WTC11 (cell line): ENCODE results near the gene ZNF317.

Source experiments
- CREB1 ChIP-seq: sonication (generic); formaldehyde crosslinking; IDR thresholded peaks from 2 replicates; pipeline ENCODE4 v1.8.0; 2023; ENCODE audit warnings: mild to moderate bottlenecking, missing genetic modification reagents
- E2F1 ChIP-seq: sonication (generic); formaldehyde crosslinking; IDR thresholded peaks from 2 replicates; pipeline ENCODE4 v1.8.0; 2022; ENCODE audit warnings: mild to moderate bottlenecking, missing genetic modification reagents
- ELF4 ChIP-seq: sonication (generic); formaldehyde crosslinking; IDR thresholded peaks from 2 replicates; pipeline ENCODE4 v1.8.1; 2022; ENCODE audit warnings: low read depth, mild to moderate bottlenecking, moderate library complexity, missing genetic modification reagents
- ETV6 ChIP-seq: sonication (generic); formaldehyde crosslinking; IDR thresholded peaks from 2 replicates; pipeline ENCODE4 v1.8.1; 2022; ENCODE audit warnings: mild to moderate bottlenecking, missing genetic modification reagents
- KAT7 ChIP-seq: sonication (generic); formaldehyde crosslinking; IDR thresholded peaks from 2 replicates; pipeline ENCODE4 v1.8.1; 2023; ENCODE audit warnings: missing genetic modification reagents, mild to moderate bottlenecking, borderline replicate concordance
- MAX ChIP-seq: sonication (generic); formaldehyde crosslinking; IDR thresholded peaks from 2 replicates; pipeline ENCODE4 v1.8.0; 2022; ENCODE audit warnings: mild to moderate bottlenecking, missing genetic modification reagents
- PRDM15 ChIP-seq: sonication (generic); formaldehyde crosslinking; IDR thresholded peaks from 2 replicates; pipeline ENCODE4 v1.8.0; 2022; ENCODE audit warnings: missing genetic modification reagents
- SMAD3 ChIP-seq: sonication (generic); formaldehyde crosslinking; IDR thresholded peaks from 2 replicates; pipeline ENCODE4 v1.8.0; 2022; ENCODE audit warnings: missing genetic modification reagents, mild to moderate bottlenecking, borderline replicate concordance
- ZBTB43 ChIP-seq: sonication (generic); formaldehyde crosslinking; IDR thresholded peaks from 2 replicates; pipeline ENCODE4 v1.8.1; 2023; ENCODE audit warnings: mild to moderate bottlenecking, missing genetic modification reagents
- ZNF263 ChIP-seq: sonication (generic); formaldehyde crosslinking; IDR thresholded peaks from 2 replicates; pipeline ENCODE4 v1.8.1; 2022; ENCODE audit warnings: low read depth, mild to moderate bottlenecking, moderate library complexity, missing genetic modification reagents
- ZNF512 ChIP-seq: sonication (generic); formaldehyde crosslinking; IDR thresholded peaks from 2 replicates; pipeline ENCODE4 v1.8.1; 2022; ENCODE audit warnings: missing genetic modification reagents, borderline replicate concordance
- ZSCAN18 ChIP-seq: fragments of 250-450 bp; sonication (Bioruptor Pico); IDR thresholded peaks from 2 replicates; pipeline ENCODE4 v2.1.2; 2022; ENCODE audit warnings: mild to moderate bottlenecking, moderate library complexity
- TF ChIP-seq, protein P1 (sequence below): fragments of 200-600 bp; IDR thresholded peaks from 2 replicates; pipeline ENCODE4 v1.8.0; 2022; ENCODE audit warnings: antibody characterized with exemption
- TF ChIP-seq, protein P2 (sequence below): sonication (generic); formaldehyde crosslinking; IDR thresholded peaks from 2 replicates; pipeline ENCODE4 v1.8.1; 2022; ENCODE audit warnings: mild to moderate bottlenecking, moderate library complexity, missing genetic modification reagents

DNA sequence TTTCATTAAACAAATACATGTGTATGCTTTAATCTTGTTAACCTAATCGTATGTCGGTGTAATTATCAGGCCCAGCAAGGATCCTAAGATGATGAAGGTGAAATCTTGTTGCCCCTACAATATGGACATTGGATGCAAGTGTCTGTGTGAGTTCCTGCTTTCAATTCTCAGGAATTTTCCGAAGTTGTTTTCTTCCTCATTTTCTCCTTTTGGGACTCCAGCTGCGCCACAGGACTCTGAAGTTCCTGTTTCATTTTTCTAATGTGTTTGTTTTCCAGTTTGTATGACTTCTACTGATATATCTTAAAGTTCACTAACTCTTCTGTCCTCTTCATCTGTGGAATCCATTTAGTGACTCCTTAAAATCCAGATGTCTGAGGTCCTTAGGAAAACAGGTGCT is 26.6 kb downstream of the ZNF317 start:
- TF ChIP-seq ZNF512 (CRISPR knock-in tag) (no peak), MAX (CRISPR knock-in tag) (no peak), KAT7 (CRISPR knock-in tag) (no peak), ELF4 (no peak), PRDM15 (no peak), ETV6 (CRISPR knock-in tag) (no peak), ZNF263 (no peak), CREB1 (CRISPR knock-in tag) (no peak), ZSCAN18 (CRISPR knock-in tag) (no peak), SMAD3 (CRISPR knock-in tag) (no peak), ZBTB43 (CRISPR knock-in tag) (no peak), E2F1 (CRISPR knock-in tag) (no peak)
- TF ChIP-seq, protein P1, sequence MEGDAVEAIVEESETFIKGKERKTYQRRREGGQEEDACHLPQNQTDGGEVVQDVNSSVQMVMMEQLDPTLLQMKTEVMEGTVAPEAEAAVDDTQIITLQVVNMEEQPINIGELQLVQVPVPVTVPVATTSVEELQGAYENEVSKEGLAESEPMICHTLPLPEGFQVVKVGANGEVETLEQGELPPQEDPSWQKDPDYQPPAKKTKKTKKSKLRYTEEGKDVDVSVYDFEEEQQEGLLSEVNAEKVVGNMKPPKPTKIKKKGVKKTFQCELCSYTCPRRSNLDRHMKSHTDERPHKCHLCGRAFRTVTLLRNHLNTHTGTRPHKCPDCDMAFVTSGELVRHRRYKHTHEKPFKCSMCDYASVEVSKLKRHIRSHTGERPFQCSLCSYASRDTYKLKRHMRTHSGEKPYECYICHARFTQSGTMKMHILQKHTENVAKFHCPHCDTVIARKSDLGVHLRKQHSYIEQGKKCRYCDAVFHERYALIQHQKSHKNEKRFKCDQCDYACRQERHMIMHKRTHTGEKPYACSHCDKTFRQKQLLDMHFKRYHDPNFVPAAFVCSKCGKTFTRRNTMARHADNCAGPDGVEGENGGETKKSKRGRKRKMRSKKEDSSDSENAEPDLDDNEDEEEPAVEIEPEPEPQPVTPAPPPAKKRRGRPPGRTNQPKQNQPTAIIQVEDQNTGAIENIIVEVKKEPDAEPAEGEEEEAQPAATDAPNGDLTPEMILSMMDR, result no peak
- TF ChIP-seq, protein P2, sequence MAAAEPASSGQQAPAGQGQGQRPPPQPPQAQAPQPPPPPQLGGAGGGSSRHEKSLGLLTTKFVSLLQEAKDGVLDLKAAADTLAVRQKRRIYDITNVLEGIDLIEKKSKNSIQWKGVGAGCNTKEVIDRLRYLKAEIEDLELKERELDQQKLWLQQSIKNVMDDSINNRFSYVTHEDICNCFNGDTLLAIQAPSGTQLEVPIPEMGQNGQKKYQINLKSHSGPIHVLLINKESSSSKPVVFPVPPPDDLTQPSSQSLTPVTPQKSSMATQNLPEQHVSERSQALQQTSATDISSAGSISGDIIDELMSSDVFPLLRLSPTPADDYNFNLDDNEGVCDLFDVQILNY, result no peak
